K562 (cell line): ENCODE measurements around the gene ZBTB9. TPM values are rescaled to one million over a fixed set of nuclear protein-coding genes. Genes with fewer than 3 reads are reported as not detected.
A peak's percentile ranks its signal among the peaks of the same experiment; 100 is the strongest.

Experiments used
- CBFA2T3 ChIP-seq: fragments of 450-650 bp; IDR thresholded peaks from 2 replicates; pipeline ENCODE4 v1.6.1; 2017
- CHD4 ChIP-seq: fragments of 200-600 bp; sonication (generic); IDR thresholded peaks from 3 replicates; pipeline ENCODE4 v1.6.1; 2012; ENCODE audit warnings: low read depth, mild to moderate bottlenecking, mixed read lengths, low read length, inconsistent platforms; ENCODE audit not compliant: insufficient read depth, insufficient replicate concordance, poor library complexity, severe bottlenecking
- CREB1 ChIP-seq, 2 experiments: sonication (generic) in 1 of 2; formaldehyde crosslinking in 1 of 2; IDR thresholded peaks; 2 replicates each; pipeline versions ENCODE4 v1.6.1 to v1.8.0; 2012 to 2022; ENCODE audit warnings: inconsistent platforms in 1 of 2, mild to moderate bottlenecking in 1 of 2, missing genetic modification reagents in 1 of 2, moderate library complexity in 1 of 2
- ERF ChIP-seq: fragments of 450-650 bp; formaldehyde crosslinking; IDR thresholded peaks from 2 replicates; pipeline ENCODE4 v1.4.0; 2020; ENCODE audit warnings: mild to moderate bottlenecking, mixed read lengths
- GTF2F1 ChIP-seq: IDR thresholded peaks from 2 replicates; pipeline ENCODE4 v1.6.1; 2011; ENCODE audit warnings: low read depth, low read length, improper control_type of control experiment
- HDAC1 ChIP-seq, 2 experiments: fragments of 450-650 bp; IDR thresholded peaks; 2 replicates each; pipeline ENCODE4 v1.6.1; 2016 to 2017; ENCODE audit warnings: inconsistent platforms in 1 of 2, mild to moderate bottlenecking in 1 of 2, moderate library complexity in 1 of 2
- HNRNPL ChIP-seq: fragments of 200-400 bp; formaldehyde crosslinking; IDR thresholded peaks from 2 replicates; pipeline ENCODE4 v1.6.1; 2017; ENCODE audit warnings: low read depth, mild to moderate bottlenecking, low read length
- IRF2 ChIP-seq: sonication (generic); formaldehyde crosslinking; IDR thresholded peaks from 2 replicates; pipeline ENCODE4 v1.8.1; 2022; ENCODE audit warnings: mild to moderate bottlenecking, missing genetic modification reagents
- MTA2 ChIP-seq: fragments of 450-650 bp; IDR thresholded peaks from 2 replicates; pipeline ENCODE4 v1.6.1; 2016; ENCODE audit warnings: low read depth
- NELFE ChIP-seq: IDR thresholded peaks from 2 replicates; pipeline ENCODE4 v1.6.1; 2011; ENCODE audit warnings: mild to moderate bottlenecking; ENCODE audit not compliant: insufficient read depth, insufficient read length
- NFIX ChIP-seq: fragments of 250-450 bp; sonication (Bioruptor Pico); IDR thresholded peaks from 2 replicates; pipeline ENCODE4 v1.4.0; 2020; ENCODE audit warnings: low read depth, mild to moderate bottlenecking, moderate library complexity
- NR2C2 ChIP-seq, 2 experiments: fragments of 200-800 bp in 1 of 2; sonication (Bioruptor generic) in 1 of 2; sonication (generic) in 1 of 2; formaldehyde crosslinking in 1 of 2; IDR thresholded peaks; 2 replicates each; pipeline versions ENCODE4 v1.6.1 to v1.8.0; 2016 to 2022; ENCODE audit warnings: mild to moderate bottlenecking in 1 of 2, missing compliant biosample characterization in 1 of 2, missing genetic modification characterization in 1 of 2, missing genetic modification reagents in 1 of 2
- PREB ChIP-seq: sonication (generic); formaldehyde crosslinking; IDR thresholded peaks from 2 replicates; pipeline ENCODE4 v1.8.1; 2023; ENCODE audit warnings: mild to moderate bottlenecking, missing genetic modification reagents
- RBM34 ChIP-seq: fragments of 200-400 bp; formaldehyde crosslinking; IDR thresholded peaks from 2 replicates; pipeline ENCODE4 v1.6.1; 2018; ENCODE audit warnings: low read length, borderline replicate concordance; ENCODE audit not compliant: insufficient read depth
- SAFB2 ChIP-seq: fragments of 200-400 bp; formaldehyde crosslinking; IDR thresholded peaks from 2 replicates; pipeline ENCODE4 v1.6.1; 2018; ENCODE audit warnings: borderline replicate concordance, low read length, low read depth, moderate library complexity; ENCODE audit not compliant: severe bottlenecking
- SNRNP70 ChIP-seq: fragments of 200-400 bp; formaldehyde crosslinking; optimal IDR thresholded peaks from 2 replicates; pipeline ENCODE3; 2017; ENCODE audit warnings: low read depth, low read length
- SREBF1 ChIP-seq: fragments of 150-350 bp; IDR thresholded peaks from 2 replicates; pipeline ENCODE4 v1.6.1; 2014; ENCODE audit warnings: antibody characterized with exemption, low read depth, low read length, borderline replicate concordance
- XRCC5 ChIP-seq: fragments of 200-400 bp; formaldehyde crosslinking; IDR thresholded peaks from 2 replicates; pipeline ENCODE4 v1.6.1; 2017; ENCODE audit warnings: low read depth, mild to moderate bottlenecking, low read length
- ZC3H8 ChIP-seq: fragments of 450-650 bp; IDR thresholded peaks from 2 replicates; pipeline ENCODE4 v1.6.1; 2017
- ZNF174 ChIP-seq: fragments of 250-450 bp; sonication (Bioruptor Pico); IDR thresholded peaks from 2 replicates; pipeline ENCODE4 v1.4.0; 2020; ENCODE audit warnings: mild to moderate bottlenecking
- ZNF280A ChIP-seq: fragments of 450-650 bp; IDR thresholded peaks from 2 replicates; pipeline ENCODE4 v1.6.1; 2018; ENCODE audit warnings: mild to moderate bottlenecking, low read depth; ENCODE audit not compliant: partially characterized antibody
- ZNF584 ChIP-seq: fragments of 200-800 bp; sonication (Bioruptor generic); IDR thresholded peaks from 2 replicates; pipeline ENCODE4 v1.6.1; 2016; ENCODE audit warnings: low read depth, mild to moderate bottlenecking, missing genetic modification characterization, missing compliant biosample characterization
- ZNF586 ChIP-seq: fragments of 450-650 bp; formaldehyde crosslinking; conservative IDR thresholded peaks from 2 replicates; pipeline ENCODE4 v1.4.0; 2020; ENCODE audit warnings: mild to moderate bottlenecking, moderate library complexity
- ZNF592 ChIP-seq: fragments of 450-650 bp; IDR thresholded peaks from 2 replicates; pipeline ENCODE4 v1.6.1; 2017; ENCODE audit warnings: antibody characterized with exemption, mild to moderate bottlenecking
- polyA plus RNA-seq, 8 experiments: library from polyadenylated mRNA; depleted of rRNA in 4 of 8; stranded (reverse) in 5 of 8; unstranded in 3 of 8; fragments of >200 nt; fragmentation: Nextera tagmentation in 2 of 8; fragmentation: Illumina TruSeq in 1 of 8; extraction: Ambion mirVana in 2 of 8; extraction: Trizol in 1 of 8; gene quantifications; 2 replicates each; pipeline versions ENCODE4 v1.2.1 to v1.2.3, GENCODE V29; 2011 to 2014; ENCODE audit warnings: inconsistent platforms in 1 of 8, missing spikeins in 1 of 8
- total RNA-seq, 7 experiments: library from RNA; depleted of rRNA in 6 of 7; stranded (reverse); fragments of >200 nt in 6 of 7; fragmentation: Illumina TruSeq in 2 of 7; extraction: Trizol in 2 of 7; gene quantifications; 2 replicates each; pipeline versions ENCODE4 v1.2.1 to v1.2.3, GENCODE V29; 2011 to 2021; ENCODE audit warnings: low replicate concordance in 1 of 7

ZBTB9 gene
- total and polyA plus RNA-seq, 9 of the 15 experiments (the other 6 are each of a cell fraction or from before 2014, with no cell fraction given): 1.9 to 19.5 (median 10.4) TPM

- TF ChIP-seq ZNF280A: no peak
- no peak for TF ChIP-seq NR2C2 (CRISPR knock-in tag; IDR thresholded peaks at IDR 0.05)
- no peak for TF ChIP-seq NR2C2 (tag; IDR thresholded peaks at IDR 0.05)
- no peak for TF ChIP-seq IRF2 (CRISPR knock-in tag)
- peak; percentile 24; the same call in 1 of the 2 replicates for TF ChIP-seq MTA2
- TF ChIP-seq CBFA2T3: peak; percentile 74
- TF ChIP-seq ZNF584 (CRISPR knock-in tag): no peak
- TF ChIP-seq SREBF1: no peak
- TF ChIP-seq ZNF592: no peak
- no peak for TF ChIP-seq CREB1 (IDR thresholded peaks at IDR 0.05)
- no peak for TF ChIP-seq CREB1 (CRISPR knock-in tag; IDR thresholded peaks at IDR 0.05)
- no peak for TF ChIP-seq SNRNP70
- no peak for TF ChIP-seq ZNF586
- no peak for TF ChIP-seq ERF
- no peak for TF ChIP-seq ZC3H8
- TF ChIP-seq ZNF174 (CRISPR knock-in tag): no peak
- no peak for TF ChIP-seq SAFB2
- no peak for TF ChIP-seq HDAC1 (IDR thresholded peaks at IDR 0.05)
- no peak for TF ChIP-seq NELFE
- no peak for TF ChIP-seq CHD4
- no peak for TF ChIP-seq XRCC5
- TF ChIP-seq HNRNPL: no peak
- TF ChIP-seq NFIX: no peak
- TF ChIP-seq GTF2F1: no peak
- TF ChIP-seq PREB (CRISPR knock-in tag): no peak
- no peak for TF ChIP-seq RBM34
Observed at GRCh38 chr6:33477864-33478263, 23.5 kb downstream of the ZBTB9 start (continued).
